ENCODE measurements around the gene FADS2.
A peak's percentile ranks its signal among the peaks of the same experiment; 100 is the strongest.

The FADS2 gene

DNA sequence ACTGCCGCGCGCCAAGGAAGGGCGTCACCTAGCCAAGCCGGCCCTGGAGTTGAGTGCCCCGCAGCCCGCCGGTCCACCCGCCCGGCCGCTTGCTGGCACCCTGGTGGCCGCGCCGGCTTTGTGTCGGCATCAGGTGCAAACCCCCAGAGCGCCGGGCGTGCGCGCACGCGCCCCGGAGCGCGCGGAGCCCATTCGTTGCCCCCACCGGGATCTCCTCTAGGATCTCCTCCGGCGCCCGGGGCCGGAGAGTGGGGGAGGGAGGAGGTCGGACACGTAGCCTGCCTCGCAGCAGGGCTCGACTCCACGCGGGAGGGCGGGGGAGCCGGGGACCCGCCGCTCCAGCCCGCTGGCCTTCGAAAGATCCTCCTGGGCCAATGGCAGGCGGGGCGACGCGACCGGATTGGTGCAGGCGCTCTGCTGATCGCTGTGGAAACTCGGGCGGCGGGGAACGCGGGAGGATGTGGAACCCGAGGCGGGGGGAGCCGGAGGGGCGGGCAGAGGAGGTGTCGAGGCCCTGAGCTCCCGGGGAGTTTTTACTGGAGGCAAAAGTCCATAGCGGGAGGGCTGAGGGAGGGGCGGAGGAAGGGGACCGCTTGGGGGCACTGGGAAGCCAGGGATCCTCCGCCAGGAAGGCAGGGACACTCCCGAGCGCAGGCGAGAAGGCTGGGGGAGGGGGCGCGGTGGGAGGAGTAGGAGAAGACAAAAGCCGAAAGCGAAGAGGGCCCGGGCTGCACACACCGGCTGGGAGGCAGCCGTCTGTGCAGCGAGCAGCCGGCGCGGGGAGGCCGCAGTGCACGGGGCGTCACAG lies at the start of gene FADS2:
Gene FADS2 (plus strand): TSS at position 730 of the 808 bp plus-strand sequence. CDS start 91 bp downstream, outside the sequence.
- peak within 1 kb of the TSS; percentile 75 for H3K27ac ChIP-seq (ENCODE audit: low read depth, low read length)
- H3K36me3 ChIP-seq (ENCODE audit: low read length) = no peaks in the 10 kb centered on the region
- 0 out of 2 replicates have a peak, but pooled peaks cover 5% of the 10 kb centered on the region for H3F3A ChIP-seq (ENCODE audit: insufficient read depth)
- peak within 1 kb of the TSS; percentile 29 for H2AFZ ChIP-seq (ENCODE audit: low read depth, low read length, severe bottlenecking)
- H3K9ac ChIP-seq (ENCODE audit: low read length) = peak within 1 kb of the TSS; percentile 81
- H3K27me3 ChIP-seq (ENCODE audit: low read length) = no peaks in the 10 kb centered on the region
- H3K9me2 ChIP-seq (replicated peaks; ENCODE audit: insufficient read depth, low read length) = no peaks in the 10 kb centered on the region
- H4K20me1 ChIP-seq (ENCODE audit: low read depth, low read length) = no peaks in the 10 kb centered on the region
- H3K4me2 ChIP-seq (ENCODE audit: low read depth, low read length, poor library complexity, severe bottlenecking) = peak within 1 kb of the TSS; percentile 84
- H3K79me2 ChIP-seq (ENCODE audit: insufficient read depth, low read length) = peaks cover 33% of the 10 kb centered on the region
- TF ChIP-seq, protein P1, sequence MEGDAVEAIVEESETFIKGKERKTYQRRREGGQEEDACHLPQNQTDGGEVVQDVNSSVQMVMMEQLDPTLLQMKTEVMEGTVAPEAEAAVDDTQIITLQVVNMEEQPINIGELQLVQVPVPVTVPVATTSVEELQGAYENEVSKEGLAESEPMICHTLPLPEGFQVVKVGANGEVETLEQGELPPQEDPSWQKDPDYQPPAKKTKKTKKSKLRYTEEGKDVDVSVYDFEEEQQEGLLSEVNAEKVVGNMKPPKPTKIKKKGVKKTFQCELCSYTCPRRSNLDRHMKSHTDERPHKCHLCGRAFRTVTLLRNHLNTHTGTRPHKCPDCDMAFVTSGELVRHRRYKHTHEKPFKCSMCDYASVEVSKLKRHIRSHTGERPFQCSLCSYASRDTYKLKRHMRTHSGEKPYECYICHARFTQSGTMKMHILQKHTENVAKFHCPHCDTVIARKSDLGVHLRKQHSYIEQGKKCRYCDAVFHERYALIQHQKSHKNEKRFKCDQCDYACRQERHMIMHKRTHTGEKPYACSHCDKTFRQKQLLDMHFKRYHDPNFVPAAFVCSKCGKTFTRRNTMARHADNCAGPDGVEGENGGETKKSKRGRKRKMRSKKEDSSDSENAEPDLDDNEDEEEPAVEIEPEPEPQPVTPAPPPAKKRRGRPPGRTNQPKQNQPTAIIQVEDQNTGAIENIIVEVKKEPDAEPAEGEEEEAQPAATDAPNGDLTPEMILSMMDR (IDR thresholded peaks at IDR 0.05; ENCODE audit: insufficient read depth, low read length, poor library complexity, severe bottlenecking) = no peak
- no peak for TF ChIP-seq EZH2phosphoT487 (conservative IDR thresholded peaks at IDR 0.05; ENCODE audit: low read length)
- H3K9me3 ChIP-seq (ENCODE audit: insufficient read depth, low read length) = no peaks in the 10 kb centered on the region
- peak within 1 kb of the TSS; percentile 59 for H3K4me3 ChIP-seq (ENCODE audit: insufficient read depth, low read length, poor library complexity, severe bottlenecking)

DNA sequence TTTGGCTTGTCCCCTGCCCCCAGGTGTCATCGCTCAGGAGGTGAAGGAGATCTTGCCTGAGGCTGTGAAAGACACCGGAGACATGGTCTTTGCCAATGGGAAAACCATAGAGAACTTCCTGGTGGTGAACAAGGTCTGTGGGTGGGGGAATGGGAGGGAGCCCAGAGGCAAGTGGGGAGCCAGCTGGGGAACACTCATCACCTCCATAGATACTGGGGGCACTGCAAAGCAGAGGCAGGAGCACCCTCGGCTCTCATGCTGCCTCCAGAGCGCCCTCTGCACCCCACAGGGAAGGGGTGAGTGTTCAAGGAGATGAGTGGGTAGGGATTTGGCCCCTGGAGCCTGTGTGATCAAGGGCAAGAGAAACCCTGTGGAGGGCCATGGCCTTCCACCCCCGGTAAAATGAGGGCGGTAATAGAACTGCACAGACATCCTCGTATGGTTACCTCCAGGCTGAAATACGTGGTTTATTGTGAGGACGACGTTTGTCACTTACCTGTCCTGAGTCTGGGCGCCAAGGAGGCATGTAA lies 49.7 kb upstream of the FADS2 start:
- Histone ChIP-seq H3K4me2 (ENCODE audit: low read depth, low read length, poor library complexity, severe bottlenecking) (no peak overlapping the region), H3K4me3 (ENCODE audit: insufficient read depth, low read length, poor library complexity, severe bottlenecking) (no peak overlapping the region), H3K36me3 (ENCODE audit: low read length) (no peaks in the 10 kb centered on the region), H2AFZ (ENCODE audit: low read depth, low read length, severe bottlenecking) (no peak overlapping the region), H3K9me2 (replicated peaks; ENCODE audit: insufficient read depth, low read length) (no peaks in the 10 kb centered on the region), H4K20me1 (ENCODE audit: low read depth, low read length) (no peaks in the 10 kb centered on the region), H3K27ac (ENCODE audit: low read depth, low read length) (no peak overlapping the region), H3K79me2 (ENCODE audit: insufficient read depth, low read length) (no peaks in the 10 kb centered on the region), H3K9me3 (ENCODE audit: insufficient read depth, low read length) (no peaks in the 10 kb centered on the region), H3F3A (ENCODE audit: insufficient read depth) (no peaks in the 10 kb centered on the region), H3K27me3 (ENCODE audit: low read length) (no peaks in the 10 kb centered on the region), H3K9ac (ENCODE audit: low read length) (no peak overlapping the region)
- TF ChIP-seq, protein P1 (IDR thresholded peaks at IDR 0.05; ENCODE audit: insufficient read depth, low read length, poor library complexity, severe bottlenecking) = no peak
- no peak for TF ChIP-seq EZH2phosphoT487 (conservative IDR thresholded peaks at IDR 0.05; ENCODE audit: low read length)

- H3K4me3 ChIP-seq (ENCODE audit: insufficient read depth, low read length, poor library complexity, severe bottlenecking) = no peak overlapping the region
- no peaks in the 10 kb centered on the region for H3F3A ChIP-seq (ENCODE audit: insufficient read depth)
- TF ChIP-seq EZH2phosphoT487 (conservative IDR thresholded peaks at IDR 0.05; ENCODE audit: low read length) = no peak
- TF ChIP-seq, protein P1 (IDR thresholded peaks at IDR 0.05; ENCODE audit: insufficient read depth, low read length, poor library complexity, severe bottlenecking) = no peak
- H3K9me2 ChIP-seq (replicated peaks; ENCODE audit: insufficient read depth, low read length) = no peaks in the 10 kb centered on the region
- no peaks in the 10 kb centered on the region for H3K36me3 ChIP-seq (ENCODE audit: low read length)
- H3K27ac ChIP-seq (ENCODE audit: low read depth, low read length) = no peak overlapping the region
- H3K79me2 ChIP-seq (ENCODE audit: insufficient read depth, low read length) = no peaks in the 10 kb centered on the region
- H3K9ac ChIP-seq (ENCODE audit: low read length) = no peak overlapping the region
- H4K20me1 ChIP-seq (ENCODE audit: low read depth, low read length) = no peaks in the 10 kb centered on the region
- H2AFZ ChIP-seq (ENCODE audit: low read depth, low read length, severe bottlenecking) = no peak overlapping the region
- H3K27me3 ChIP-seq (ENCODE audit: low read length) = no peaks in the 10 kb centered on the region
- H3K9me3 ChIP-seq (ENCODE audit: insufficient read depth, low read length) = no peaks in the 10 kb centered on the region
- H3K4me2 ChIP-seq (ENCODE audit: low read depth, low read length, poor library complexity, severe bottlenecking) = no peak overlapping the region
These were observed 49.0 kb upstream of the FADS2 start for GRCh38 chr11:61778920-61779650.

Data from SU-DHL-6 (cell line).